ENCODE results near the gene PTCH2. TPM values are rescaled to one million over a fixed set of nuclear protein-coding genes. Genes with fewer than 3 reads are reported as not detected.

PTCH2 gene
- total and polyA plus RNA-seq, 2 of the 13 experiments (the other 11 are each of a cell fraction or from before 2014, with no cell fraction given) = 0.60 to 1.5 TPM

DNA sequence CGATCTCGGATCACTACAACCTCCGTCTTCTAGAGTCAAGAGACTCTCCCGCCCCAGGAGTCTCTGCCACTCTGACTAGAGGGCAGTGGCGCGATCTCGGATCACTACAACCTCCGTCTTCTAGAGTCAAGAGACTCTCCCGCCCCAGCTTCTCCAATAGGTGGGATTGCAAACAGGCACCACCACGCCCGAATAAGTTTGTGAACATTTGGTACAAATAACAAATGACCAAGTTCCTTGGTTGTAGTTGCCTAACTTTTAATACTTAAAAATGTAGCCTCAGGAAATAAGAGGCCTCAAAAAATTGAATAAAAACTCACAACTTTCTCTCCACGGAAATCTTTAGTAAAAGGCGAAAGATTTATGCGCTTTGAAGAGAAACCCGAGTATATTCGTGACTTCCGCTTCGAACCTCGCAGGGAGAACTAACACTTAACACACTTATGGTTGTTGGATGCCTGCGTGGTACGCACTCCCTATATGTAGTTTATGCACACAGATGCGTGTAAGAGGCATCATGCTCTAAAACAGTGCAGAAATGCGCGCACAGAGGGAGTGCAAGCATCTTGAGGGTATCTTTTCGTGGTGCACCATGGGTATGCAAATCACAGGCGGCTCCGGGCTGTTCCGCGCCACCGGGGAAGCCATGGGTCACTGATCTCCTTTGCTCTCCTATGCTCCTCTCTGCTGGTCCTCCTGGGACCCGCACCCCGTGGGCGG lies 23.3 kb downstream of the PTCH2 start (continued):
- TF ChIP-seq, protein P1, sequence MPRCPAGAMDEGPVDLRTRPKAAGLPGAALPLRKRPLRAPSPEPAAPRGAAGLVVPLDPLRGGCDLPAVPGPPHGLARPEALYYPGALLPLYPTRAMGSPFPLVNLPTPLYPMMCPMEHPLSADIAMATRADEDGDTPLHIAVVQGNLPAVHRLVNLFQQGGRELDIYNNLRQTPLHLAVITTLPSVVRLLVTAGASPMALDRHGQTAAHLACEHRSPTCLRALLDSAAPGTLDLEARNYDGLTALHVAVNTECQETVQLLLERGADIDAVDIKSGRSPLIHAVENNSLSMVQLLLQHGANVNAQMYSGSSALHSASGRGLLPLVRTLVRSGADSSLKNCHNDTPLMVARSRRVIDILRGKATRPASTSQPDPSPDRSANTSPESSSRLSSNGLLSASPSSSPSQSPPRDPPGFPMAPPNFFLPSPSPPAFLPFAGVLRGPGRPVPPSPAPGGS (CRISPR knock-in tag; IDR thresholded peaks at IDR 0.05) = peak; percentile 53; the same call in 1 of the 2 replicates
- TF ChIP-seq MXD1 (CRISPR knock-in tag; IDR thresholded peaks at IDR 0.05) = no peak
- TF ChIP-seq EEA1 (CRISPR knock-in tag; IDR thresholded peaks at IDR 0.05; ENCODE audit: borderline replicate concordance) = no peak
- no peak for TF ChIP-seq ZNF468 (CRISPR knock-in tag; IDR thresholded peaks at IDR 0.05)
- peak; percentile 61; the same call in 1 of the 2 replicates for TF ChIP-seq YEATS2 (CRISPR knock-in tag; IDR thresholded peaks at IDR 0.05; ENCODE audit: borderline replicate concordance)
- peak; percentile 70; the same call in 1 of the 2 replicates for TF ChIP-seq ZNF552 (CRISPR knock-in tag; IDR thresholded peaks at IDR 0.05; ENCODE audit: borderline replicate concordance)
- TF ChIP-seq, protein P2, sequence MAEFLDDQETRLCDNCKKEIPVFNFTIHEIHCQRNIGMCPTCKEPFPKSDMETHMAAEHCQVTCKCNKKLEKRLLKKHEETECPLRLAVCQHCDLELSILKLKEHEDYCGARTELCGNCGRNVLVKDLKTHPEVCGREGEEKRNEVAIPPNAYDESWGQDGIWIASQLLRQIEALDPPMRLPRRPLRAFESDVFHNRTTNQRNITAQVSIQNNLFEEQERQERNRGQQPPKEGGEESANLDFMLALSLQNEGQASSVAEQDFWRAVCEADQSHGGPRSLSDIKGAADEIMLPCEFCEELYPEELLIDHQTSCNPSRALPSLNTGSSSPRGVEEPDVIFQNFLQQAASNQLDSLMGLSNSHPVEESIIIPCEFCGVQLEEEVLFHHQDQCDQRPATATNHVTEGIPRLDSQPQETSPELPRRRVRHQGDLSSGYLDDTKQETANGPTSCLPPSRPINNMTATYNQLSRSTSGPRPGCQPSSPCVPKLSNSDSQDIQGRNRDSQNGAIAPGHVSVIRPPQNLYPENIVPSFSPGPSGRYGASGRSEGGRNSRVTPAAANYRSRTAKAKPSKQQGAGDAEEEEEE (CRISPR knock-in tag; IDR thresholded peaks at IDR 0.05; ENCODE audit: borderline replicate concordance) = no peak; the same call in 1 of the 2 replicates
- TF ChIP-seq ZNF256 (CRISPR knock-in tag; conservative IDR thresholded peaks at IDR 0.05) = no peak; the same call in 1 of the 2 replicates
- no peak for TF ChIP-seq ZNF260 (CRISPR knock-in tag; IDR thresholded peaks at IDR 0.05; ENCODE audit: borderline replicate concordance, low read depth)
- peak; percentile 81; the same call in 1 of the 2 replicates for TF ChIP-seq SOX13 (IDR thresholded peaks at IDR 0.05)
- no peak; a peak in 1 of 4 replicates for TF ChIP-seq SOX13 (CRISPR knock-in tag; conservative IDR thresholded peaks at IDR 0.05 in 1 of 2, IDR thresholded peaks at IDR 0.05 in 1 of 2)
- TF ChIP-seq PTBP1 (IDR thresholded peaks at IDR 0.05; ENCODE audit: low read depth, low read length, poor library complexity, severe bottlenecking) = no peak
- peak; percentile 34; the same call in 1 of the 2 replicates for TF ChIP-seq ZNF335 (CRISPR knock-in tag; IDR thresholded peaks at IDR 0.05)
- TF ChIP-seq HNF4A (CRISPR knock-in tag; IDR thresholded peaks at IDR 0.05) = 0 out of 2 replicates have a peak, but pooled peaks have one; percentile 38
- TF ChIP-seq, protein P3, sequence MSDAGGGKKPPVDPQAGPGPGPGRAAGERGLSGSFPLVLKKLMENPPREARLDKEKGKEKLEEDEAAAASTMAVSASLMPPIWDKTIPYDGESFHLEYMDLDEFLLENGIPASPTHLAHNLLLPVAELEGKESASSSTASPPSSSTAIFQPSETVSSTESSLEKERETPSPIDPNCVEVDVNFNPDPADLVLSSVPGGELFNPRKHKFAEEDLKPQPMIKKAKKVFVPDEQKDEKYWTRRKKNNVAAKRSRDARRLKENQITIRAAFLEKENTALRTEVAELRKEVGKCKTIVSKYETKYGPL (CRISPR knock-in tag; IDR thresholded peaks at IDR 0.05) = no peak
- TF ChIP-seq, protein P4, sequence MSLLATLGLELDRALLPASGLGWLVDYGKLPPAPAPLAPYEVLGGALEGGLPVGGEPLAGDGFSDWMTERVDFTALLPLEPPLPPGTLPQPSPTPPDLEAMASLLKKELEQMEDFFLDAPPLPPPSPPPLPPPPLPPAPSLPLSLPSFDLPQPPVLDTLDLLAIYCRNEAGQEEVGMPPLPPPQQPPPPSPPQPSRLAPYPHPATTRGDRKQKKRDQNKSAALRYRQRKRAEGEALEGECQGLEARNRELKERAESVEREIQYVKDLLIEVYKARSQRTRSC (CRISPR knock-in tag; IDR thresholded peaks at IDR 0.05; ENCODE audit: low read depth) = peak; percentile 61; the same call in 1 of the 2 replicates
- no peak; the same call in 1 of the 2 replicates for TF ChIP-seq PHF8 (CRISPR knock-in tag; IDR thresholded peaks at IDR 0.05)
- TF ChIP-seq STAT5B (CRISPR knock-in tag; IDR thresholded peaks at IDR 0.05) = peak; percentile 86
- TF ChIP-seq ZNF549 (CRISPR knock-in tag; IDR thresholded peaks at IDR 0.05) = no peak
- TF ChIP-seq ZSCAN5A (CRISPR knock-in tag; IDR thresholded peaks at IDR 0.05; ENCODE audit: borderline replicate concordance) = no peak
- TF ChIP-seq SALL2 (CRISPR knock-in tag; IDR thresholded peaks at IDR 0.05) = no peak; the same call in 1 of the 2 replicates

All from HepG2 (cell line).